K562 (cell line): ENCODE measurements around the gene CRHR2. TPM values are rescaled to one million over a fixed set of nuclear protein-coding genes. Genes with fewer than 3 reads are reported as not detected.
A peak's percentile ranks its signal among the peaks of the same experiment; 100 is the strongest.

Source experiments
- ATAC-seq: fragments of 200-7000 bp; cut with Tn5 transposase; 3 replicates; pipeline ENCODE4 v1.9.1; 2020; ENCODE audit warnings: moderate library complexity
- BruUV-seq: library from RNA; stranded (reverse); fragments of 400-500 nt; replicated peaks from 2 replicates; lab custom pipeline; 2021; lab: Mats Ljungman, UMichigan
- CTCF ChIA-PET: fragments of 300-600 bp; formaldehyde crosslinking; extraction: SDS; loops from one replicate; lab custom pipeline; 2021; ENCODE audit warnings: low intra/inter-chr PET ratio; lab: Yijun Ruan, JAX
- POLR2A ChIA-PET: fragments of 300-600, 350-650 bp; sonication (Branson Sonifier 250); formaldehyde crosslinking; extraction: SDS; loops from one replicate; lab custom pipeline; 2021; ENCODE audit warnings: antibody characterized with exemption, inconsistent platforms; lab: Yijun Ruan, JAX
- DNase-seq, 4 experiments: peaks; one replicate each; pipeline versions ENCODE4 v3.0.0 to v3.0.0-alpha.2; 2011 to 2018; ENCODE audit warnings: low spot score in 3 of 4, mixed read lengths in 3 of 4; ENCODE audit errors: extremely low read depth in 1 of 4
- FAIRE-seq: peaks from 2 replicates; lab custom pipeline; 2011; peaks lifted over from hg19 to GRCh38; lab: Jason Lieb, UNC
- H2AFZ ChIP-seq: 2 replicates; pipeline ENCODE4 v1.6.0; 2011; ENCODE audit warnings: low read depth, low read length, control low read depth, inconsistent platforms
- H3K27ac ChIP-seq: fragments of 200-600 bp; 3 replicates; pipeline ENCODE4 v1.8.0; 2011; ENCODE audit warnings: low read depth, mild to moderate bottlenecking, control low read depth, inconsistent platforms, low read length, moderate library complexity, mixed read lengths; ENCODE audit errors: extremely low read depth
- H3K27me3 ChIP-seq, 2 experiments: fragments of 300-600 bp in 1 of 2; 2 replicates in 1 of 2; 3 replicates in 1 of 2; pipeline versions ENCODE4 v1.6.0 to v1.8.0; 2011; ENCODE audit warnings: inconsistent platforms in 2 of 2, low read length in 2 of 2, mild to moderate bottlenecking in 1 of 2, mixed read lengths in 1 of 2, moderate library complexity in 1 of 2; ENCODE audit not compliant: control insufficient read depth in 2 of 2, insufficient read depth in 2 of 2
- H3K36me3 ChIP-seq: fragments of 300-600 bp; 3 replicates; pipeline ENCODE4 v1.8.0; 2011; ENCODE audit warnings: mild to moderate bottlenecking, low read length, inconsistent platforms; ENCODE audit not compliant: control insufficient read depth, insufficient read depth
- H3K4me1 ChIP-seq, 2 experiments: fragments of 200-600 bp in 1 of 2; replicated peaks in 1 of 2; 2 replicates in 1 of 2; 3 replicates in 1 of 2; pipeline versions ENCODE4 v1.5.1 to v1.8.0; 2011; ENCODE audit warnings: inconsistent platforms in 2 of 2, low read length in 2 of 2, mild to moderate bottlenecking in 1 of 2, mixed read lengths in 1 of 2, moderate library complexity in 1 of 2; ENCODE audit not compliant: control insufficient read depth in 2 of 2, insufficient read depth in 2 of 2
- H3K4me2 ChIP-seq: 2 replicates; pipeline ENCODE4 v1.6.1; 2011; ENCODE audit warnings: low read length, control low read depth, inconsistent platforms, mixed read lengths; ENCODE audit not compliant: insufficient read depth
- H3K4me3 ChIP-seq: fragments of 200-600 bp; sonication (generic), shearing (Covaris generic); 2 replicates; pipeline ENCODE4 v1.5.1; 2016; ENCODE audit warnings: control low read depth, inconsistent platforms
- H3K79me2 ChIP-seq: fragments of 200-600 bp; 3 replicates; pipeline ENCODE4 v1.8.0; 2011; ENCODE audit warnings: low read length, inconsistent platforms; ENCODE audit not compliant: control insufficient read depth, insufficient read depth
- H3K9ac ChIP-seq, 2 experiments: 2 replicates each; pipeline versions ENCODE4 v1.6.0 to v1.6.1; 2011; ENCODE audit warnings: low read depth in 2 of 2, low read length in 2 of 2, control low read depth in 1 of 2, inconsistent platforms in 1 of 2, mild to moderate bottlenecking in 1 of 2, mixed read lengths in 1 of 2; ENCODE audit not compliant: insufficient read depth in 1 of 2
- H3K9me1 ChIP-seq: one replicate; pipeline ENCODE4 v1.6.0; 2011; ENCODE audit warnings: inconsistent platforms, mild to moderate bottlenecking, low read length, moderate library complexity; ENCODE audit not compliant: control insufficient read depth, insufficient read depth
- H3K9me3 ChIP-seq: replicated peaks from 2 replicates; pipeline ENCODE4 v1.5.1; 2011; ENCODE audit warnings: low read depth, low read length, inconsistent platforms; ENCODE audit not compliant: control insufficient read depth, insufficient read depth
- H4K20me1 ChIP-seq: replicated peaks from 2 replicates; pipeline ENCODE4 v1.6.1; 2011; ENCODE audit warnings: low read length, inconsistent platforms, mixed read lengths; ENCODE audit not compliant: control insufficient read depth, insufficient read depth
- BCOR ChIP-seq: fragments of 450-650 bp; IDR thresholded peaks from 2 replicates; pipeline ENCODE4 v1.6.1; 2016
- CEBPB ChIP-seq: fragments of 450-650 bp; IDR thresholded peaks from 2 replicates; pipeline ENCODE4 v1.6.1; 2016; ENCODE audit warnings: missing genetic modification characterization, missing compliant biosample characterization
- NCOA6 ChIP-seq: fragments of 450-650 bp; IDR thresholded peaks from 2 replicates; pipeline ENCODE4 v1.6.1; 2017; ENCODE audit warnings: mild to moderate bottlenecking
- RBM25 ChIP-seq: fragments of 200-400 bp; formaldehyde crosslinking; IDR thresholded peaks from 2 replicates; pipeline ENCODE4 v1.6.1; 2018; ENCODE audit warnings: low read length, low read depth, moderate library complexity; ENCODE audit not compliant: severe bottlenecking
- RCOR1 ChIP-seq, 2 experiments: IDR thresholded peaks; 2 replicates each; pipeline ENCODE4 v1.6.1; 2012; ENCODE audit warnings: low read depth in 2 of 2, low read length in 2 of 2, borderline replicate concordance in 1 of 2, improper control_type of control experiment in 1 of 2
- ZFP36 ChIP-seq: fragments of 150-350 bp; IDR thresholded peaks from 2 replicates; pipeline ENCODE4 v1.6.1; 2018; ENCODE audit warnings: low read length, low read depth; ENCODE audit not compliant: partially characterized antibody
- WGBS: fragments of 100-300 bp; shearing (Covaris generic); methylation state at CpG from one replicate; pipeline ENCODE4 v1.1.6; 2016; ENCODE audit warnings: low coverage, mixed read lengths; ENCODE audit not compliant: insufficient coverage; ENCODE audit errors: missing lambda C conversion rate; 5-methylcytosine and 5-hydroxymethylcytosine counted together
- in situ Hi-C: fragments of 300-500 bp; cut with MboI; formaldehyde crosslinking; loops from 4 replicates; pipeline ENCODE4 v1.15.0; 2018; ENCODE audit warnings: inconsistent platforms, mixed read lengths
- intact Hi-C: fragments of 100-400 bp; cut with micrococcal nuclease; formaldehyde crosslinking; loops from 2 replicates; pipeline ENCODE4 v1.14.2; 2022
- polyA plus RNA-seq, 8 experiments: library from polyadenylated mRNA; depleted of rRNA in 4 of 8; stranded (reverse) in 5 of 8; unstranded in 3 of 8; fragments of >200 nt; fragmentation: Nextera tagmentation in 2 of 8; fragmentation: Illumina TruSeq in 1 of 8; extraction: Ambion mirVana in 2 of 8; extraction: Trizol in 1 of 8; gene quantifications; 2 replicates each; pipeline versions ENCODE4 v1.2.1 to v1.2.3, GENCODE V29; 2011 to 2014; ENCODE audit warnings: inconsistent platforms in 1 of 8, missing spikeins in 1 of 8
- total RNA-seq, 7 experiments: library from RNA; depleted of rRNA in 6 of 7; stranded (reverse); fragments of >200 nt in 6 of 7; fragmentation: Illumina TruSeq in 2 of 7; extraction: Trizol in 2 of 7; gene quantifications; 2 replicates each; pipeline versions ENCODE4 v1.2.1 to v1.2.3, GENCODE V29; 2011 to 2021; ENCODE audit warnings: low replicate concordance in 1 of 7

The CRHR2 gene
- total and polyA plus RNA-seq, 9 of the 15 experiments (the other 6 are each of a cell fraction or from before 2014, with no cell fraction given), result not detected

DNA sequence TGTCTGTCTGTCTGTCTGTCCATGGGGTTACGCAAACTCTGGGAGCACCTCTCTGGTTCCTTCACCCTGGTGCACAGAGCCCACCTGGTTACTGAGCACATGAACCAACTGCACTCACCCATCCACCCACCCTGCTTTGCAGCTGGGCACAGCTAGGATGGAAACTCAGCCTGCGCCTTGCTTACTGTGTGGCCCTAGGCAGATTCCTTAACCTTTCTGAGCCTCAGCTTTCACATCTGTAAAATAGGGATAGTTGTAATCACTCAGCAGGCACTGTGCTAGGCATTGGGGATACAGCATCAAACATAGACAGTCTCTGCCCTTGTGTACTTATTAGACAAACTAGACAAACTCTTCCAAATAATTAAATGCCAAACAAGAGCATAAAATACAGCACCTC is 47.8 kb upstream of the CRHR2 start:
- in situ Hi-C loops, result loop anchor here (10.0 kb wide), 1 partner anchor 565 kb away; no protein-coding TSS in a partner anchor
- Histone ChIP-seq H3K4me3 (no peak overlapping the region), H3K27me3 (peaks cover 56 to 76% of the 10 kb centered on the region in 2 experiments), H3K4me2 (no peak overlapping the region), H3K9ac (no peak overlapping the region), H4K20me1 (no peaks in the 10 kb centered on the region), H3K36me3 (no peaks in the 10 kb centered on the region), H3K9me1 (no peaks in the 10 kb centered on the region), H2AFZ (no peak overlapping the region), H3K27ac (no peak overlapping the region), H3K79me2 (no peaks in the 10 kb centered on the region), H3K4me1 (peaks cover 4 to 5% of the 10 kb centered on the region in 2 experiments; a peak in 3 of 5 replicates), H3K9me3 (no peaks in the 10 kb centered on the region)
- no TSS peak for BruUV-seq
- intact Hi-C loops, result loop anchor here (10.0 kb wide), 1 partner anchor 455 kb away; no protein-coding TSS in a partner anchor
- DNase-seq (no peak), FAIRE-seq (no peak), ATAC-seq (no peak)
- TF ChIP-seq BCOR, result peak; percentile 44; the same call in 1 of the 2 replicates
- 0 out of 4 replicates have a peak, but pooled peaks of 1 of the 2 experiments have one; percentile 5 for TF ChIP-seq RCOR1 (IDR thresholded peaks at IDR 0.05; ENCODE audit: borderline replicate concordance in 1 of 2, low read depth in 2 of 2, low read length in 2 of 2)
- TF ChIP-seq NCOA6, result no peak
- TF ChIP-seq CEBPB, result 0 out of 2 replicates have a peak, but pooled peaks have one; percentile 29
- peak; percentile 45 for TF ChIP-seq ZFP36
- TF ChIP-seq RBM25, result peak; percentile 60
- 32% methylated on average over 2 of the region's 2 CpGs for WGBS
- ChIA-PET CTCF (no interaction called here), POLR2A (interaction anchor here (0.6 to 1.4 kb wide), 2 partner anchors 12 to 40 kb away, joined by 3 to 5 read pairs; no protein-coding TSS in a partner anchor)
